ENCODE results near the gene TBATA.
A peak's percentile ranks its signal among the peaks of the same experiment; 100 is the strongest.

The TBATA gene

DNA sequence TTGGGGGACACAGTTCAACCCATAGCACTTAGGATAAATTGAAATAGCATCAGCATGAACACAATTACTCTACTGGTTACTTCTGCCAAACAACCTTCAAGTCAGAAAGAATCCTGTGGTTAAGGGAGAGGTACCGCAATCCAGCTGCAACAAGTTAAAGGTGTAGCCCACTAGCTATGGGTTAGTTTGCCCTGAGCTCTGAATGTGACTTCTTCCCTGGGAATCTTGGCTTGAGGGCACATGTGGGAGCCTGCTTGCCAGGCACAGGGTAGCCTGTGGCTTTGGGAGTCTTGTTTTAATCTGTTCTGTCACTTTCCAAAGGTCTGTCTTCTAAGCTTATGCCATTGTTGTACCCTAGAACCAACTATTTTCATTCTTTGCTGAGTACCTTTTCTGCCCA is 21.7 kb upstream of the TBATA start:
- DNase-seq = no peak

DNA sequence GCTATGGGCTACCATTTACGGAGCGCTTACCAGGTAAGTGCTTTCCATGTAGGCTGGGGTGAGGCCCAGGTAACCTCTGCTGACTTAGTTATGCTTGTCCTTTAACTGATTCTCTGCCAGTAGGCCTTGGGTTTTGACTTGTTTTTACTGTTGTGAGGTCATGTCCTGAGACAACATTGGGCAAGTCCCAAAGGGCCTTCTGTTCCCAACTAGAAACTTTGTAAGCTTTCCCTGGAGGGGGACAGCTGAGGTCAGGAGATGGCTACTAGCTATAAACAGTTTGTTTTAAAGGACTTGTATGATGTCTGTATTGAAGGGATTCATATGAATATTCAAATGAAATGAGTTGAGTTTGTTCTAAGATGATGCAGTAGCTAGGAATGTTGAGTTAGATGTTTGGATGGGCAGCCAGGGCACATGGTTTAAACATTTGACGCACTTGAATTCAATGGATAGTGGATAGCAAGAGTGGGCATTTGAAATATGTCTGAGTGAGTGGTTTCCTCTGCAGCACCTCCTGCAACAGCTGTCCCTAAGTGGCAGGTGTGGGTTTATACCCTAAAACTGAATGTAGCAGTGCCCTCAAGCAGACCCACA is 20.5 kb upstream of the TBATA start:
- no peak for DNase-seq

DNA sequence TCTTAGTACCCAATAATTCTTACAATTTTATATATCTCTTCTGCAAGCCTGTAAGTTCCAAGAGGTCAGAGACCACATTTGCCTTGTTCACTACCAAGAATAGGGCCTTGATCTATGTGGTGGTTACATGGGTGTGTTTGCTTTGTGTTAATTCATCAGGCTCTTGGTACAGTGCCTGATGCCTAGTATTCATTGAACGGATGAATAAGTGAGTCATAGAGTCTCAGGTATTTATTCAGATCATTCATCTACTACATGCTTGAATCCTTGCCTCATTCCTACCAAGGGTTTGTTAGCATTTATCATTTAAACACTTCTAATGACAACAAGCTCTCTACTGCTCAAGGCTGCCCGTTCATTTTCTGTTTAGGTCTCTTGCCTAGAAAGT is 19.2 kb upstream of the TBATA start:
- no peak for DNase-seq

DNA sequence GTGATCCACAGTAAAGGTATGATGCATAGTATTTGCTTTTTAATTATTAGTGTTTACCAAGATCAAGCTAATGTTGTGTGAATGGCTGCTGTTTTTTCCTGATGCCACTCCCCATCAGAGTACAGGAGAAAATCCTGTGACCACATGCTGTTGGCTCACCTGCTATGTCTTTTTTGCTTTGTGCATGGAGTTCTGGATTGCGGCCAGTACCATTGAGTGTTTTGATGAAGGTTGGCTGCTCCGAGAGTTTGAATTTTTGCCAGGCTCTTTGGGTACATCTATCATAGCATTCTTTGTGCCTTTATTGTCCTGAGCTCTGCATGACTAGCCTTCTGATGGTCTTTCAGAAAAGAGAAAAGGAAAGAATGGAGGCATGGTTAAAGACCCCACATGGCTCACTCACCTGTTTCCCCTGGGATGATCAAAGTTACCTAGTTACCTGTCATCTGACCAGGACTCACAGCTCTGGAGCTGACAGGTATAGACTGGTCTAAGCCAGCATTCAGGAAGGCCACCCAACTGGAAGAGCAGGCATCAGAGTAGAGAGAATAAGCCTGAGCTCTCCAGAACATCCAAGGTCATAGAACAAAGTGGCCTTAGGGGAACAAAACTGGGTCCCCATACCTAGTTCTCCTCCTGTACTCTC is 18.7 kb upstream of the TBATA start:
- DNase-seq = no peak

DNA sequence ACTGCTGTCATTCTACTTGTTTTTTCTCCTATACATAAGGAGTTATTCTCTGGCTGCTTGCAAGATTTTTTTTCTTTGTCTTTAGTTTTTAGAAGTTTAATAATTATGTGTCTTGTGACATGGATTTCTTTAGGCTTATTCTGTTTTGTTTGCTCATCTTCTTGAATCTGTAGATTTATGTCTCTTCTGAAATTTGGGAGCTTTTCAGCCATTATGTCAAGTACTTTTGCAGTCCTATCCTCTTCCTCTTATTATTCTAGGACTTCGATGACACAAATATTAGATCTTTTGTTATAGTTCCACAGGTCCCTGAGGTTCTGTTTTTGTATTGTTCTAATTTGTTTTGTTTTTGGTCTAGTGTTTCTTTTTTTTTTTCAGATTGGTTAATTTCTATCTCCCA is 16.7 kb upstream of the TBATA start:
- no peak for DNase-seq

DNA sequence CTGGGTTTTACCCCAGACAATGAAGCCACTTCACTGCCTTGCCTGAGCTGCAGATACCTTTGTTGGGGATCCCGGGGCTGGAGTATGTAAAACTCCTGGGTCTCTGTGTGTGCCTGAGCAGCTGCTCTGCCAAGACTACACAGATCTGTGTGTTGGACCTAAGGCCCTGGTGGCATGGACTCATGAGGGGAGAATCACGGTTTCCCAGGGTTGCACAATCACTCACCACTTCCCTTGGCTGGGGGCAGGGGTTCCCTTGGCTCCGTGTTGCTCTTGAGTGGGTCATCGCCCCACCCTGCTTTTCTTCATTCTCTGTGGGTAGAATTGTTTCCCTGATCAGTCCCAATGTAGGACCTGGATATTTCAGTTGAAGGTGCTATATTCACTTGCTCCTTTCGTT is 13.9 kb upstream of the TBATA start:
- DNase-seq = no peak

DNA sequence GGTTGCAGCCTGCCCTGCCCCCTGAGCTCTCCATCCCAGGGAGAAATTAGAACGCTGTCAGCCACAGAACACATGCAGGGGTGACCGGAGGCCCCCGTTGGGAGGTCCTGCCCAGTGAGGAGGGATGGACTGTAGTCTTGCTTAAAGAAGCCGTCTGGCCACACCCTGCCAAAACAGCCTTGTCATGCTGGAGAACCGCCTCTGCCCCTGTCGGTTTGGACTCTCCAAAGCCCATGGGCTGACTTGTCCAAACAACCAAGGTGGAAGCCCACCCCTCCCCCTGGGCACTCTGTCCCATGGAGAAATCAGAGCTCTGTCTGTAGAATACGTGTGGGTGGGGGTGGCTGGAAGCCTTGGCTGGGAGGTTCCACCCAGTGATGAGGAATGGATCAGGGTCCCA is 12.7 kb upstream of the TBATA start:
- no peak for DNase-seq

DNA sequence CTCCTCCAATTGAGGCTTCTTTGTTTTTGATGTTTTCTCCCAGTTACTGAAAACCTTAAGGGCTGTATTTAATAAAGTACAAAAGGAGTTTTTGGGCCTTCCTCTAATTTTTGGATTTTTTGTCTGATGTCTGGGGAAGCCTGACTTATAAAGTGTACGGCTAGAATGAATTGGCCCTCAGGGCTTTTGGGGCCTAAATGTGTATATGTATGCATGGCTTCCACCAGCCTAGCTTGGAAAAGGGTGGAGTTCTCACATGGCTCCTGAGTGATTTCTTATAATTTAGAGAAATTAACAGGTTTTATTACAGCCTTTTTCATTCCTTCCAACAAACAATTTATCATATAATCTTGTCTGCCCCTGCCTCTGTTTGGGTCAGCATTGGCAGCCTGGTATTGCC is 10.4 kb upstream of the TBATA start:
- no peak for DNase-seq

DNA sequence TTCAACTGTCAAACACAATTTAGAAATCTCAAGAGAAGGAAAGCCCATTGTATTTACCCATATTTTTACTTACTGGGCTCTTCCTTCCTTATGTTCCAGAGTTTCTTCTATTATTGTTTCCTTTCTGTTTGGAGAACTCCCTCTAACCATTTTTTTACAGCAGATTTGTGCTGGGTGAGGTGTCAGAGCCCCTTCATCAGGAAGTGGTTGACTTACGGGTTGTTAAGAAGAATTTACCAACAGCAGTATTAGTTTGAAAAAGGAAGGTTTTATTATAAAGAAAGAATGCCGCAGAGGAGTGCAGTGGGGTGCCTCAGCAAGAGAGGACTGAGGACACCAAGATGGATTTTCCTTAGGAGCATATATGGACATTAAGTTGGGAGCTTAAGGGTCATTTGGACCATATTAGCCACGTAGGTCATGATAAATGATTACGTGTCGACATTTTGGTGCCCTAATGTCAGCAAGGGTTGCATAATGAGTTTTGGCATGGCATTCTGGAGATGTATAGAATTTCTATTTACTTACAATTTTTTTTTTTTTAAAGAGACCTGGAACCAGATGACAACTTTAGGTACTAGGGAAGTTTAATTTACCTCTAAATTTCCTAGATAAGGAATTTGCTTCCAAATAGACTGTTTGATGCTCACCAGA is 6.3 kb upstream of the TBATA start:
- DNase-seq = no peak

DNA sequence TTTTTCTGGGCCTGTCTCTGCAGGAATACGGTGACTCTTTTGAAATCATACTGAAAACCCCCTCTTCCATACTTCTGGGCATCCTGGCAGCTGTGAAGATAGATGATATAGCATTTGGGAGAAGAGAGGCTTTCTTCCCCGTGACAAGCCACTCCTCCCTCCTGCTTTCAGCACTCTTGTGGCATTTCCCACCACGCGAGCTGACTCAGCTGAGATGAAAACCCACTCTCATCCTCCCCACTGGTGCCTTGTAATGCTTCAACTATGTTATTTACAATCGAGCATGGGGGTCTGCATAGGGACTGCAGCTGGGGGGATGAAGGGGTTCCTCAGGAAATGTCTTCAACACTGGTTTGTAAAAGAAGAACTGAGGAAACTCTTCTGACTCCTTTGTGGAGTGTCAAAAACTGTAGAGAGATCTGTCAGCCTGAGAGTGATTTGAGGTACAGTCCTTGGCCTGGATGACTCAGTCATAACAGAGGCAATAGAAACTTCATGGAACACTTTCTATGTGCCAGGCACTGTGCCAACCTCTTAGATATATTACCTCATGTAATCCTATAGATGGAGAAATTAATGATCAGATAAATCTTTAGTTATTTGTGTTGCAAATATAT is 1.7 kb upstream of the TBATA start:
- DNase-seq = peak; percentile 11

DNA sequence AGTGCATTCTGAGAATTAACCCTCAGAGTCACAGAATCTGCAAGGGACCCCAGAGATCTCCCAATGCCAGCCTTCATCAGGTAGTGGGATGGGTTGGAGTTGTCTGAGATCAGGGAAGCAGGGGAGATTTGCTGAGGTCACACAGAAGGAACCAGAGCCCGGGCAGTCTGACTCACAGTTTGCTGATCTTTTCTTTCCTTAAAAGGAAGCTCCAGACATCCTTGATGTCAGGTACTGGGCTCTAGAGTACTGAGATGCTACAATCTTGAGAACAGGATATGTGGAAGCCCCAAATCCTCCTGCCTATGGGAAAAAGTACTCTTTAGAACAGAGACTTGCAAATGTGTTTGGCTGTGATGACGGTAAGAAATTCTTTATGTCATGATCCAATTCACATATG is 706 bp downstream of the TBATA start:
- DNase-seq = no peak

DNA sequence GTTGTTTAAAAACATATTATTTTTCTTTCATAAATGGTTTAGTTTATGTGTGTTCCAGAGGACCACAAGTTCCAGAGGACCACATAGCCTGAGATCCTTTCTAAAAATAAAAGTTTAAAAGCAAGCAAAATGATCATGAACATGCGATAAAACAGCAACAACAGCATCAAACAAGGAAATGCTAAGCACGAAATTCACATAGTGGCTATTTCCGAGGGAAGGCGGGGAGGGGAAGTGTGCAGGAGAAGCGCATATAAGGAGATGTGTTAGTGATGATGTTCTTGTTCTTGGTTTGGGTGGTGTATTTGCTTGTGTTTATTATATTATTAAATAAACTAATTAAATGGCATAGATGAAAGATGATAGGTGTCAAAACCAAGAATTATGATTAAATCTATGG is 1.2 kb downstream of the TBATA start:
- DNase-seq = no peak

DNA sequence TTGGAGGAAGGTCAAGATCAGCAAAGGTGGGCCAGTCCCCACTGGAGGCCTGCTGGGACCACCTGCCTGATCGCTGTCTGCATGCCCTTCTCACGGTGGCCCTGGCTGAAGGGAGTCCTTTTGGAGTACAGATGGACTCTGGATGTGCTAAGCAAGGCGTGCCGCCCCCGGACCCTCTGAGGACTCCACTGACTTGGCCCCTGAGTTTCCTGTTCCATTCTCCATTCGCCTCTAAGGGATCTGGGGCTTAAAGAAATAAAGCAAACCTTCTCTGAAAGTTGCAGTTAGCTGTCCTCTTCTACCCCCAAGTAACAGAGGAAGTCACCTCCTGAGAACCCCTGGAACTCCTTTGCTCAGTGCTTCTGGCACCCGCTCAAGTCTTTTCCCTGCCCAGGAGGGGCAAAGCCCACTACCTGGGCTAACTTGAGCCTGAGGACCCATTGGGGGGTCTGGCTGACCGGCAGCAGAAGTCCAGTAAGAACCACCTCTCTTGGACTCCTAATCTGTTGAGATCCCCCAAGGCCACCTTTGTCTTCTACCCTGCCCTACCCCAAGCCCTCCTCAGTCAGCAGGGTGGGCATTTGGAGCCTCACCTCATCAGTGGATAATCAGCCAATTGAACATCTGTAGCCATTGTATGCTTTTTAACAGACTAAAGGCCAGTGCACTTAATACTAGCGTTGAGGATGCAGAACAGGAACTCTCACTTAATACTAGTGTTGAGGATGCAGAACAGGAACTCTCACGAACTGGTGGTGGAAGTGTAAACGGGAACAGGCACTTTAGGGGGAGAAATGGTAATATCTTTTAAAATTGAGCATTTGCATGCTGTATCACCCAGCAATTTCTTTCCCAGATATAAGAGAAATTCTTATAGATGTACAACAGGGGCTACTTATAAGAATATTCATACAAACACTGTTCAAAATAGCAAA is 2.2 kb downstream of the TBATA start:
- no peak for DNase-seq

DNA sequence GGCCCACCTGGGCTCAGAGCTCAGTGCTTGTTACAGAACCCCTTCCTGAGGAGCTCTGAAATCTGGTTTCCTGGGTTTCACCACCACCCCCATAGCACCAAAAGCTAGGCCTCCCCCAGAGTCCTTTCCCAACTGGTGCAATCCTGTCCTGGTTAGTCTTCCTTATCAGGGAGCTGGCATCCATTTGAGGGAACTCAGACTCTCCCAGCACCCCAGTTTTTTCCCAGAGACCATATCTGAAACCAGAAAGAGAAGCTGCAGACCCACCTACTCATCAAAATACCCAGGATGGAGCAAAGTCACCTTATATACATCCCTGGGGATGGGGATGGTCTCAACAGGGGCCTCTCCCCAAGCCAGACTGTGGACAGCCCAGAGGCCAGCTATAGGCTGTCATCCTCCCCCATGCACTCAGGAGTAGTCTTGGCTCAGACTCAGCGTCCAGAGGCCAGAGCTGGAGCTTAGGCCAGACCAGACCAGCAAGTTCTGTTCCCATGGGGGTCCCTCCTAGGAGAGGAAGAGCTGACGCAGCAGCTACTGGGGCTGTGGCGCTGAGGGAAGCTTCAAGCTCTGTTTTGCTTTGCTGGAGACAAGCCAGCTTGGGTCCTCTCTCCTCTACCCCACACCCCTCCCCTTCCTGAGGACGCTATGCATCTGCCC is 3.0 kb downstream of the TBATA start:
- DNase-seq = no peak

DNA sequence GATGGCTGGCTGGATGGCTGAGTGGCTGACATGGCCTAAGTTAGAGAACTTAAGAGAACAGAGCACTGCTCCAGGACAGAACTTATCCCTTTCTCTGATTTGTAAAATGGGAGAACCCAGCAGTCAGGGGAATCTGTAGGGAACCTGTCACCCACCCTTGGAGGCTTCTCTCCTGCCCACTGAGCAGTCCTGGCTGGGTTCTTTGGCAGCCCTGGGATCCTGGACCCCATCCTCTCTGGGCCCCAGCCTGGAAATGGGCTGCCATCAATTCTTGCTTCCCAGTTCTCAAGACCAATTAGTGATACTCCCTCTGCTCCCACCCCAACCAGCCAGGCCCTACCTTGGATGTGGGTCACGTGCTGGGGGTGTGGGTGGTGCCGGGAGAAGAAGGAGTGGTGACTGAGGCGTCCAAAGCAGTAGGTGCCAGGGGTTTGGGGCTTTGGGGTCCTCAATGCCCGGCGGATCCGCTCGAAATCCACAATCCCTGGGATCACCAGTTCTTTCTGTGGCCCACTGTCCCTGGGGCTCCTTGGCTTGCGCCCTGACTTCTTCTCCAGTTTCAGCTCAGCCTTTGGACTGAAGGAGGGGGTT is 3.6 kb downstream of the TBATA start:
- DNase-seq = no peak

DNA sequence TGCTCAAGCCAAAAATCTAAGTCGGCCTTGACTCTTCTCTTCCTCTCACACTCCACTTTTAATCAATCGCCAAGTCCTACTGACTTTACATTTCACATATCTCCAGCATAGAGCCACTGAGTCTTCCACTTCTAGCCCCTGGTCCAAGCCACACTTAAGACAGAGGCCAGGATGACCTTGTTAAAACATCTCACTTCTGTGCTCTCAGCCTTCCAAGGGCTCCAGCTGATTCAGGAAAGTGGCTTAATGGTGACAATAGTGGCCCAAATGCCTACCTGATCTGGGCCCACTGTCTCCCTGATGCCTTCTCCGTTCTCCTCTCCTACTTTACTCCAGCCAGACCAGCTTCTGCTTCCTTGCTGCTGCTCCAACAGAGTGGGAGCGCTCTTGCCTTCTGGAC is 4.4 kb downstream of the TBATA start:
- DNase-seq = no peak

DNA sequence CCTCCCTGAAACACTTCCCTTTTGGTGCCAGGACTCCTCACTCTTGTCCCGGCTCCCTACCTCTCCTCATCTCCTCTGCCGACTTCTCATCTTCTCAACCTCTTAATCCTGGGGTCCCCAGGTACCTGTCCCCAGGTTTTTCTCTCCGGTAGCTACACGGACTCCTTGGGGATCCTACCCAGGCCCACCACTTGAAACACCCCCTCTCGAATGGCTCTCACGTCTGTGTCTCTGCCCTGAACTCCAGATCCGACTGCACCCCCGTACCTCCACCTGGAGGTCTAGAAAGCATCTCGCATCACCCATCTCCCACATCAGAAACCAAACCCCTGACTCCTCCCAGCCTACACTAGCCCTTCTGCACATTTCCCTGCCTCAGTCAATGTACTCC is 4.8 kb downstream of the TBATA start:
- DNase-seq = no peak

DNA sequence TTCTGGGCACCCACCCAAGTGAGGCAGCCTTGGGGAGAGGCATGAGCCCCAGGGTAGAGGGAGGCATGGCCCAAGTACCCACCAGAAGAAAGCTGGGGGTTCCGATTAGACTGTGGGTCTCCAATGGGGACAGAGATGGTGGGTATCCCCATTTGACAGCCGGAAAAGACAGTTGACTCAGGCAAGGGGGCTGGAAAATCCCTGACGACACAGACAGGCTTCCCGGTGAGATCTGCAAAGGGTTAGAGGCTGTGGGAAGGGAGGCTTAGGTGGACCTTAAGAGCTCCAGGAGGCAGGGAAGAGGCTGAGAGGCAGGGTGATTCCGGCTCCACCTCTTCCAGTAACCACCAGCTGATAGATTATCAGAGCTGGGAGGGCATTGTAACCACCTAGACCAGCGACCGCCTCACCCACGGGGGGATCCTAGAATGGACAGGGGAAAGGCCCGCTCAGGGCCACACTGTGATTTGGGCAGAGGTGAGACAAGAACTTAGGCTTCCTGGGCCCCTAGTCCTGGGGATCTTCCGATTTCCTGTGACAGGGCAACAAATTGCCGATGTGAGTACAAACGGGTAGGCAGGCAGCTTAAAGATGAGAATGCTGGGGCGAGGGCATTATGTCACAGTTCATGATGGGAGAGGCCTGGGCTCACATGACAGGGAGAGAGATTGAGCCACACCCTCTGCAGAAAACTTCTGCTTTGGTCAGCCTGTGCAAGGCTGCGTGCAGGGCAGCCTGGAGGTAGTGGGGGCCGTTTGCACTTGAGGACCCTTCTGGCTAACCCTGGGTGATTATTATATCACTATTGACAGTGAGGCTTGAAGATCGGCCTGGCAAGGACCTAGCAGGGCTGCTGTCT is 5.4 kb downstream of the TBATA start:
- DNase-seq = peak; percentile 35

DNA sequence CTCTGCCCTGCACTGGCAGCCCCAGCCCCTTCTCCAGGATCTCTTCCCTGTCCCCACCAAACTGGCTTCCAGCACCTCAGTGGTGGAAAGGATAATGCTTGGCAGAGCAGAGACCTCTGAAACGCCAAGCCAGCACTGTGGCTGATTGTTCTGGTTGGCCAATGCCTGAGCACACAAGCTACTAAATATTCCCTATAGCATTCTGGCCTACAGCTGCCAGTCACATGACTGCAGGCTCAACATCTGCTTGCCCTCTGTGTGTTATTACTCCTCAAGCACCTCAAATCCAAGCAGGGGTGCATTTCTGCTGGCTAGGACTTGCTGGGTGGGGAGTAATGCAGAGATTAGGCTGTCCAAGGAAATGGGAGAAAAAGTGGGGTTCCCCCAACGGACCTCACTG is 6.1 kb downstream of the TBATA start:
- no peak for DNase-seq

DNA sequence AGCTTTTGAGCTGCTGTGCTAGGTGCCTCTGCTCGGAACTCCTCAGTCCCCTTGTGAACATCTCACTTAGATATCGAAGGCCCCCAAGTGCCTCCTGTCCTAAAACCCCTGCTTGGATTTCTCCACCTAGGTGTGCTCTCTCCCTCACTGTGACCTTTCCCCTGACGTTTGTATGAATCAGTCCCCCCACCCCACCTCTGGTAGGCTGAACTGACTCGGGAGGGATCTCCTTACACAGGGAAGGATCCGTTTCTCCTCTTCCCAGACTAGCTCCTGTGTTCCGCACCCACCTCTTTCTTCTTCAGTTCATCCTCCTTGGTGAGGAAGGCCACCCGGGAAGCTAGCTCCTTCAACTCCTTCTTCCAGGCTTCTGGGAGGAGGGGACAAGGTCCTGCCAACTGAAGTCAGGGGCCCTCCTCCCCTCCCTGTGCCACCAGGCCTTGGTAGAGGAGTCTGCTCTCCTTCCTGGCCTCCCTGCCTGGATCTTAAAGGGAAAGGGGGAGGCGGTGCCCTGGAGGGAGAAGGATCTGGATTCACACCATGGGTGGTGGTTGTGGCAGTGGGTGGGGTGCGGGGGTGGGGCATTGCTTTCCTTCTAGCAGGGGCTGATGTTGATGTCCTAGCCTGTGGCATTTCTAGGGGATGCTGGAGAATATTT is 6.8 kb downstream of the TBATA start:
- DNase-seq = no peak
